TTC549 (cell line): Measurements from ENCODE around the gene ELFN1.

Source experiments
- FAIRE-seq: peaks from 2 replicates; lab custom pipeline; 2012; peaks lifted over from hg19 to GRCh38; lab: Jason Lieb, UNC

ELFN1 gene

DNA sequence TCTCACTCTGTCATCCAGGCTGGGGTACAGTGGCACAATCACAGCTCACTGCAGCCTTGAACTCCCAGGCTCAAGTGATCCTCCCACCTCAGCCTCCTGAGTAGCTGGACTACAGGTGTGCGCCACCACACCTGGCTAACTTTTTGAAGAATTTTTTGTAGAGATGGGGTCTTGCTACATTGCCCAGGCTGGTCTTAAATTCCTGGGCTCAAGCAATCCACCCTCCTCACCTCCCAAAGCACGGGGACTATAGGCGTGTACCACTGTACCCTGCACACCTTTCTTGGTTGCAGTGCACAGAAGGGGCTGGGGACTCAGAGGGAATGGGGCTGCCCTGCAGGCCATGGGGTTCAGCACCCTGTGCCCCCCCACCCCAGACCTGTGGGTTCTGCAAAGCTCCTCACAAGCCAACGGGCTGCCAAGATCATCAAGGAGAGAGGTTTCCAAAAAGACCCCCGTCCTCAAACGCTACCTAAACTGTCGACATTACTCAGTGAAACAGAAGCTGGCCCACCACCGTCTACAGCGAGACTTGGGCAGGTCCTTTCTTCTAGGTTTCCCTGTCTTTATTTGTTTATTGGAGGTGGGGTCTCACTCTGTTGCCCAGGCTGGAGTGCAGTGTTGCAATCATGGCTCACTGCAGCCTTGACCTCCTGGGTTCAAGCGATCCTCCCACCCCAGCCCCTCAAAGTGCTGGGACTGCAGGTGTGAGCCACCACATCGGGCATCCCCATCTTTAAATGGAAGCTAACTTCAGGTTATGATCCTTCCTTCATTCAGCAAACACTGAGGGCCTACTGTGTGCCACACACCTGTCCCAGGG lies 26.6 kb upstream of the ELFN1 start:
- no peak for FAIRE-seq

DNA sequence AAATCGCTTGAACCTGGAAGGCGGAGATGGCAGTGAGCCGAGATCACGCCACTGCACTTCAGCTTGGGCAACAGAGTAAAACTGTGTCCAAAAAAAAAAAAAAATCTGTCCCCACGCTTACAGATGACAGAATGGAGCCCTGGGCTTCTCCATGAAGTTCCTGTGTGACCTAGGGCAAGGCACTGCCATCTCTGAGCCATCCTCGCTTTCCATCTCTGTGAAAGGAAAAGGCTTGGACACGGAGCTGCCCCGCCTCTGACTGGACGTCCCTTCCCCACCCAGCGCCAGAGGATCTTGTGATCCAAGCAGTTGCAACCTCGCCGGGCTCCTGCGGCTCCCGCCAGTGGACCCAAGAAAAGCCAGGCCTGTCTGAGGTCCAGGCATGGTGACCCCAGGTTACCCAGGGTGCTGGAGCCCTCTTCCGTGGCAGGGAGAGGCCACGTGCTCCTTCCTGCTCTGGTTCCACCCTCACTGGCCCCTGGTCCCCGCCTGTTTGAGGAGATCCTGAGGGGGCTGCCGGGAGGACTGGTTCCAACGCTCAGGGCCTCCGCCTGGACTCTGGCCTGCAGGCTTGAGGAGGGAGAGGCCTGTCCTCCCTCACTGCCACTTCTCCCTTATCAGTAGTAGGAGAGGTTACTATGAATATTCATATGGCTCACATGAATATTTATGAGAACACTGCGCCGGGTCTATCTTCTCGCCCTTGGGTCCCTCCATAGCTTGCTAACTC lies 25.6 kb upstream of the ELFN1 start:
- FAIRE-seq = no peak

DNA sequence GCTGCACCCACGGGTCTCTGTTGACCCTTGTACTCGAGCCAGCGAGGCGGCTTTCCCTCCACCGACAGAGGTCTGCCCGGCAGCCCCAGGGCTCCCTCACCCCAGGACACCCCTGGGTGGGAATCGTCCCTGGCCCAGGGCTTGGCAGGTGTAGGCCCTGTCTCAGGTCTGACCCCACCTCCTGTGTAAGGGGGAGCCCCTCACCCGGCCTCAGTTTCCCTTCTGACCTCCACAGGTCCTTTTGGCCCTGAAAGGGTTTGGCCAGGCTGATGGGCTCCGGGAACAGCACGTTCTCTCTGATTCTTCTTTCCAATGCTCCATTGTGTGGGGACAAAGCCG lies 25.0 kb upstream of the ELFN1 start:
- FAIRE-seq = no peak

DNA sequence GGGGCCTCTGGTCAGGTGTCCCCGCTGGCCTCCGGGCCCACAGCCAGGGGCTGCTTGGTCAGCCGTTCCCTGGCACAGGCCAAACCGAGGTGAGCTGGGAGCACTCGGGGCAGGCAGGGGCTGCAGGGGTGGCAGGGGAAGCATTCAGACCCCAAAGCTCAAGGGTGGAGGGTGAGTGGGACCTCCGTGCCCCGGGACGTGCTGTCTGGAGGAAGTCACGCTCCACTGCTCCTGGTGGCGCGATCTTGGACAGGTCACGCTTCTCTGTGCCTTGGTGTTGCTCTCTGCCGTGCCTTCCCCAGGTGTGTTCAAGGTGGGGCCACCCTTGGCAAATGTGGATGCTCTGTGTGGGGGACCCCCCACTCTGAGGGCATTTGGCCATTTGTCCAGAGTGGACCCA lies 24.6 kb upstream of the ELFN1 start:
- FAIRE-seq = no peak

DNA sequence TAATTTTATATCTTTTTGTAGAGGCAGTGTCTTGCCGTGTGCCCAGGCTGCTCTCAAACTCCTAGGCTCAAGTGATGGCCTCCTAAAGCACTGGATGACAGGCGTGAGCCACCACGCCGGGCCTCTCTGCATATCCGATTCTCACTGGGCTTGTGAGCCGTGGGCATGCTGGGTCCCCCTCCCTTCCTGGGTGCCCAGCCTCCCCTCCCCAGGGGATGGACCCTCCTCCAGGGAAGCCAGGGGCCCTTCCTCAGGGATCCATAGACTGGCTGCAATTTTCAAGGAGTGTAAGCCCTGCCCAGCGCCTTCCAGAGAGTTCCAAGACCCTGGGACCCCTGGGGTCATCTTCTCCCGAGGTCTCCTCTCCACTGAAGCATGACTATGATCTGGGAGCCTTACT lies 23.7 kb upstream of the ELFN1 start:
- no peak for FAIRE-seq

DNA sequence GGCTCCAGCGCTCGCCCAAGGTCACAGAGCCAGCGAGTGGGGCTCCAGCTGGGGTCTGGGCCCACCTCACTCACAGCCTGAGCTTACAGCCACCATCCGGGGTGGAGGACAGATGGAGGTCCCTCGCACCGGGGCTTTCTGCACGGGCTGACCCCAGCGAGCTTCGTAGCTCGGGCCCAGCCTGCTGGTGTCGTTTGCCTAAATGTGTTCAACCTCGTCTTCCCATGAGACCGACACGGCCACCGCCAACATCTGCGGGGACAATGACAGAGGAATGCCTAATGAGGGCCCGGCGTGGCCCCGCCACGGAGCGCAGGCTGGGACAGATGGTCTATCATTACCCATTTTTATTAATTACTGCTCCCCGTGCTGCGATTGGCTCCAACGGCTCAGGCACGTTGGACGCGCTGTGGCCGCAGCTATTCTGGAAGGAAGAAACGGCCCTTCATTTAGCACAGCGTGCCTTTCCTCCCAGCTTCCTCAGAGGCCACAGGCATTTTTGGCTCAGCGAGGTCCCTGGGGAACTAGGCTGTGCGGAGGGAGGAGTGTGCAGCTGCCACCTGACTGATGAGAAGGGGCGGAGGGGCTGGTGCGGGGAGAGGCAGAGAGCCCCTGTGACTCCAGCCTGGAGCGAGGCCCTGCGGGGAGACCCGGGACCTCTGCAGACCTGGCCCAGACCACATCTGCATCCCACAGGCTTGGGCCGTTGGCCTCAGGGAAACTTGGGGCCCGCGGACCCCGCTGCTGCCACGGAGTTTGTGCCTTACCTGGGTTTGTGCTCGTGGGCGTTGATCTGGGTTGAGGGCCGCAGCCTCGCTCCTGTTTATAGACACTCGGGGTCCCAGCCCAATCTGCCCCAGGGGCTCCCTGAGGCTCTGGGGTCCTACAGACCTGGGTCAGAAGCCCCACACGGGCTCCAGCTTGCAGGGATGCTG lies 22.9 kb upstream of the ELFN1 start:
- FAIRE-seq = no peak

DNA sequence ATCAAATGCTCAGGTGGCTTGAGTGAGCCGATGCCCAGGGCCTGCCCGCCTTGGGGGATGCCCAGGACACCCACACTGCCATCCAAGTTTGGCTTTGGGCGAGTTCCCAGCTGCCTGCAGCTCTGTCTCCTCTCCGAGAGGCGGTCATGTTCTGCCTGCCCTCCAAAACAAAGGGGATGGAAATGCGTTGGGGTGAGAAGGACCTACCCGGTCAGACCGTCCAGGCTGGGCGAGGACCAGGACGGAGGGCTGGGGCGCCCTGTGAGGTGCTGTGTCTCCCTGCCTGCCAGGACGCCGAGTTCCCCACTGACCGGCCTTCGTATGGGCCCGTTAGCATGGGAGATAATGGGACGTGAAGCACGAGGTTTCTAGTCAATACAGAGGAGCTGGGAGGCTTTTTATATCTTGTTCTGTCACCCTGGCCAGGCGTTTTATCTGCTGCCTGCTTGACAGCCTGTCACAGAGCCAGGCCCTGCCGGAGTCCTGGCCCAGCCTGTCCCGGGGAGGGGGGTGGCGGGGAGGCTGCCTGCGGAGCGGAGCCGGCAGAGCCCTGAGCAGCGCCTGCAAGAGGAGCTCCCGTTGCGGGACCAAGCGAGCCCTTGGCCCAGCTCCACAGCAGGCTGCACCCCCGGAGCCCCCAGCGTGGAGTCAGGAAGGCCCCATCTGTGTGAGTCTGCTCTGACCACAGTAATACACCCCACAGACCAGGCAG lies 22.0 kb upstream of the ELFN1 start:
- no peak for FAIRE-seq

DNA sequence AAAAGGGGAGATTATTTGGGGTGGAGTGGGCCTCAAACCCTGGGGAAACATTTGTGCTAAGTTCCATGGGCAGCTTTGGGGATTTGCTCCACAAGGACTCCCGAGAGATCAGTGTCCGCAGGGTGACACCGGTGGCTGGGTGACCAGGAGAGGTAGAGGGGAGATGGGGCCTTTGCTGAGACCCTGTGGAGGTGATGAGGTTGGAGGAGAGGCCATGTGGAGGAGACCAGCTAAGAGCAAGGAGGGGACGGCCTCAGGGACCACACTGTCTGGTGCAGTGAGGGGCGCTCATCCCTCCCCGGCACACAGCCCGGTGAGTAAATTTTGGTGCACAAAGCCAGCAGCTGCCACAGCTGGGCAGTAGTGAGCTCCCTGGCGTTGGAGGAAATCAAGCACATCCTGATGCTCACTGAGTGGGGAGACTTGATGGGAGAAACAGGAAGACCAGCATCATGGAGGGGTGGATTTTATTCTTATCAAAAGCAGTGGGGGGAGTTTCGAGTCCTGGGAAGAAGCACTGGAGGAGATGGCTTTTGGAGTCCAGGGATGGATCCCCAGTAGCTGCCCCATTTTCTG lies 20.2 kb upstream of the ELFN1 start:
- no peak for FAIRE-seq

DNA sequence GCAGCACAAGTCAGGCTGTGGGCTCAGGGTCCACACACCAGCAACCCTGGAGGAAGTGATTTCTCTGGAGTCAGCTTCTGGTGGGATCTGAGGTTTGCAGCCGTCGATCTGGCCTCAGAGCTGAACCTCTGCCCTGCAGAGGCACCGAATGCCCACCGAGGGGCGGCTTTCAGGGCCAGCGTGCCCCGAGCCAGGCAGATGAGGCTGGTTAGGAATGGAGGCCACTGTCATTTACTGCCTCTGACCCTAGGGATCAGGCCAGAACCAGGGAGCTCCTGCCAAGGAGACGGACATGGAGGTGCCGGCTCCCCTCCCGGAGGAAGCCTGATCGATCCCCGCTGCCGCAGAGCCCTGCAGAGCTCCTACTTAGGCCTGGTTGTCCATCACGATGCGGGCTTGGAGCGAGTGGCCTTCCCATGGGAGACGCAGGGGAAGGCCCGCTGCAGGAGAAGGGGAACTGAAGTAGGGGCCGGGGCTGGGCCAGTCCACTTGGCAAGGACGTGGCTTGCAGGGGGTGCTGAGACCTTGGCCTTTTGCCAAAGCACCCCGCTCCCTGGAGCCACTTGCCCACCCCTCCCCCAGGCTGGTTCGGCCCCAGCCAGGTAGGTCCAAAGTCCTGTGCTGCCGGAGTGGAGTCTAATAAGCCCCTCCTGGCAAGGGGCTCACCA lies 19.6 kb upstream of the ELFN1 start:
- no peak for FAIRE-seq

DNA sequence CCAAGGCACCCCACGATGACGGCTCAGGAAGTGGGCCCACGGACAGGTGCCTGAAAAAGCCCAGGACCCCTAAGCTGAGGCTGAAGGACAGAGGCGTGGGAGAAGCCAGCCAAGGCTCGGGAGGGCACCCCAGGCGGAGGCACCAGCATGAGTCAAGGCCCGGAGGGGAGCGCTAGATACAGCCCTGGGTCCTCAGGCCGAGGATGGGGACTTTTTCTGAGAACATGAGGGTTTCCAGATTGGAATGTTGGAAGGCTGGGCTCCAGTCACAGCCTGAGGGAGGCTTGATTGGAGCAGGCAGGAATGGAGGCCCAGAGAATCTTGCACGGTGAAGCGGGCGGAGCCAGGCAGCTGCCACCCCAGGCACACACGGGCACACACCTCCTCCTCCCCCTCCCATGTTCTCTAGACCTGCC lies 19.0 kb upstream of the ELFN1 start:
- FAIRE-seq = no peak

DNA sequence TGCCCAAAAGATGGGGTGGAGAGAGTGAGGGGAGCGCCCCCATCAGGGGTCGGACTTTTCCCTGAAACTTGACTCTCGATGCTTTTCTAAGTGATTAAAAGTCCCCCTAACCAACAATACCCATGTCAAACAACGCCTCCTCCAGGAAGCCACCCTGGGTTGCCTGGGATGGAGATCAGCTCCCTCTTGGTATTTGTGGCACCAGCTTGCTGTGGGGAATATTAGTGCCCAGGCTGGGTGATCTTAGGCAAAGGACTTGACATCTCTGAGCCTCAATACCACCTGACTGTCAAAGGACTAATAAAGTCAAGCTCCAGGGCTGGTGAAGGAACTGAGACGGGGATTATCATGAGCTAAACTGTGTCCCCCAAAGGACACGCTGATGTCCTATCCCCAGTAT lies 18.2 kb upstream of the ELFN1 start:
- no peak for FAIRE-seq

DNA sequence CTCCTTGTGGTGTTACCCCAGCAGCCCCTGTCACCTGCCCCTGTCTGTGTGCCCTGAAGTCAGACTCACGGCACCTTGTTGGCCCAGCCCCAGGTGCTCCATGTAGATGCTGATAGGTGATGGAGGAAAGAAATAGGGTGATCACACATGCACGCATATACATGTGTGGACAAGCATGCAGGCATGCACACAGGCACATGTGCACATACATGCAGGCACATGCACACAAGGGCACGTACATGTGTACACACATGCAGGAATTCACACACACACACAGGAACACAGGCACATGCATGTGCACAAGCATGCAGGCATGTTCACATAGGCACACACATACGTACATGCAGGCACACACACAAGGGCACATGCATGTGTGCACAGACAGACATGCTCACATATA lies 16.6 kb upstream of the ELFN1 start:
- no peak for FAIRE-seq

DNA sequence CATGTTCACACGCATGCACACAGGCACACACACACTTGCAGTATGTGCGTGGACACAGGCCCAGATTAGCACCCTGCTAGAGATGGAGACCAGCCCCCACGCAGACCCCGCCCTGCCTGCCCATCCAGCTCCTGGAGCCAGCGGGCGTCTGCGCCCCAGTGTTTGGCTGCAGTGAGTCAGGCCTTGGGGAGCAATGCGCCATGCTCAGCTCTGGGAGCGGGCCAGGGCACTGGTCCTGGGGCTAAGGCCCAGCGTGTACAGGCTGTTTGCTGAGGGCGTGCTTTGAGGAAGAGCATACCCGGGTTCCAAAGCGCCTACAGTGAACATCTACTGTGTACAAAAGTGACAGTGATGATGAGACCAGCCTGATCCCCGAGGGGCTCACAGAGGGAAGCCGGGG lies 16.0 kb upstream of the ELFN1 start:
- no peak for FAIRE-seq

DNA sequence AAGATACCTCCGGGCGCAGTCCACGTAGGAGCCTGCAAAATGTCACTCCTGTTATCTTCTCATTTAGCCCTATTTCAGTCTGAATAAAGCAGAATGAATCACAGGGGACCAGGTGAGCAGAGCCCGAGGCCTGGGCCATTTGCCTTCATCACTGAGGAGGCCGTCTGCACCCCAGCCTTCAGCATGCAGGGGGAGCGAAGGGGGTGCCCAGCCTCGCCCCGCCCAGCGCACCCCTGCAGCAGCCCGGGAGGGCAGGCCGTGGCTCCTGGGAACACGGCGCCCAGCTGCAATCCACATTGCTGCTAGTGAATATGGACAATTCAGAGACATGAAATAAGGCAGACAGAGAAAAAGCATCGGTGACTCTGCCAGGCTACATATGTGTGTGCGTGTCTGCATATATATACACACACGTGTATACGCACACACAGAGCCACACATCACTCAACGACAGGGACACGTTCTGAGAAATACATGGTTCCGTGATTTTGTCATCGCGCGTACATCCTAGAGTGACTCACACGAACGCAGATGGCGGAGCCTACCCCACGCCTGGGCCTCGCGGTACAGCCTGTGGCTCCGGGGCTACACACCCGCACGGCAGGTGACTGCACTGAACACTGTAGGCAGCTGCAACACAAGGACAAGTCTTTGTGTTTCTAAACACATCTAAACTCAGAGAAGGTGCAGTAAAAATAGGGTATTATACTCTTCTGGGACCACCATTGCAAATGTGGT lies 15.2 kb upstream of the ELFN1 start:
- no peak for FAIRE-seq

DNA sequence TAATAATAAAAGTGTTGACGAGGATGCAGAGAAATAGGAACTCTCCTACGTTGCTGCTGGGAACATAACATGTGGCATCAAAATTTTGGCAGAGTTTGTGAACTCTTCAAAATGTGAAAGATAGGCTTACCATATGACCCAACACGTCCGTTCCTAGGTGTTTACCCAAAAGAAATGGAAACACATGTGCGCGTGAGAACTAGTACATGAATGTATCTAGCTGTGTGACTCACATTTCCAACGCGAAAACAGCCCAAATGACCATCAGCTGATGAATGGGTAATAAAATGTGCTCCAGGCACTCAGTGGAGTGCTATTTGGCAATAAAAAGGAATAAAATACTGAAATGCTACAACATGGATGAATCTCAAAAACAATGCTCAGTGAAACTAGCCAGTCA lies 10.4 kb upstream of the ELFN1 start:
- no peak for FAIRE-seq

DNA sequence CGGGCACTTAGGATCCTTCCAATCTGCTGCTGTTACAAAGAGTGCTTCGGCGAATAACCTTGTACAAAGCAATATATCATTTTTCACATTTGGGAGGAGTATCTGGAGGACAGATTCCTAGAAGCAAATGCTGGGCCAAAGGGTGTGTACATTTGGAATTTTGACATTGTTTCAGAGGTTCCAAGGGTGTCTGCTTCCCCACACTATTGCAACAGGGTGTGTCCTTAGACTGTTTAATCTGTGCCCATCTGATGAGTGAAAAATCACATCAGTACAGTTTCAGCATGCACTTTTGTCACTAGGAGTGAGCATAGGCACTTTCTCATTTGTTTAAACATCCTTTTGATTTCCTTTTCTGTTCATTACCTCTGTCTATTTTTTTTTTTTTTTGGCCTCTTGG lies 8.6 kb upstream of the ELFN1 start:
- no peak for FAIRE-seq

DNA sequence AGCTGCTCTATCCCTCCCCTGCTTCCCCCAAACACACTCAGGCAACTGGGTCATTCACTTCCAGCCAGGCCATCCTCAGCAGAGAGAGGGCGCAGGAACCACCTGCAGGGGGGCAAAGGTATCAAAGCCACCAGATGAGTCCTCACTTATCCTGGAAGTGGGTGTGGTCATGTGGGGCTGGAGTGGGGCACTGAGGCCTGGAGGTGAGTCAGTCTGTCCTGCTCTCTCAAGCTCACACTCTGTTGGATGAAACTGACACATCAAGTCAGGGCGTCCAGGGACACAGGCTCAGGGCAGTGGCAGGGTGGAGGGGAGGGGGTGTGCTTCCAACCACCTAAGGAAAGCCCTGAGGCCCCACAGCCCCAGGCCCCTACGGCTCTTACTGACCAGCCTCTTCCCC lies 8.0 kb upstream of the ELFN1 start:
- no peak for FAIRE-seq

DNA sequence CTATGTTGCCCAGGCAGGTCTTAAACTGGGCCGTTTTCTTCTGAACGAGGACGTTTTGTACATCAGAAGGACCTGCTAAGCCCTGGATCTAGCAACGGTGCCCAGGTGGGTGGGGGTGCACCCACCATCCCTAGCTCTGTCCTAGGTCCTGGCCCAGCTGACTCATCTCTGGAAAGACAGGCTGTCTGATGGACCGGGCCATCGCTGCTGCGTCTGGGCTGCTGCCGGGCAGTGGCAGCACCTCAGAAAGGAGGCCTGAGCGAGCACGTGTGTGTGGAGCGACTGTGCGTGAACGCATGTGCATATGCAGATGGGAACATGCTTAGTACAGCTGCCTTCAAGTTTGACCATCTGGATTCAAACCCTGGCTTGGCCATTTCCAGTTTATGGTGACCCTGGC lies 7.3 kb upstream of the ELFN1 start:
- FAIRE-seq = no peak

DNA sequence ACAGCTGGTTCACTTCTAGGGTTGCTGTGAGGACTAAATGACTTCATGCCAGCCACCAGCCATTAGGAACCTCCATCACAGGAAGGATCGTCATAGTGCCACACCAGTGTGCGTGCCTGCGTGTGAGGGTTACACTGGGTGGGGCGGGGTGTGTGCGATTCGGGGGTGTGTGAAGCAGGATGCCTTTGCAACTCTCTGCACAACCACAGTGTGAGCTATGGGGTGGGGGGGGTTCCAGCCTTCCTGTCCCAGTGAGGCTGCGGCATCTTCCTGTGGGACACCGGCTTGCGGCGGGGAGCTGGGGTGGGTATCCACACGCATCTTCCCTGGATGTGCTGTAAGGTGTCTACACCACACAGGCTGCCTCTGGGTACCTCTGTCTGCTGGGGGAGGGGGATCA lies 6.9 kb upstream of the ELFN1 start:
- no peak for FAIRE-seq

DNA sequence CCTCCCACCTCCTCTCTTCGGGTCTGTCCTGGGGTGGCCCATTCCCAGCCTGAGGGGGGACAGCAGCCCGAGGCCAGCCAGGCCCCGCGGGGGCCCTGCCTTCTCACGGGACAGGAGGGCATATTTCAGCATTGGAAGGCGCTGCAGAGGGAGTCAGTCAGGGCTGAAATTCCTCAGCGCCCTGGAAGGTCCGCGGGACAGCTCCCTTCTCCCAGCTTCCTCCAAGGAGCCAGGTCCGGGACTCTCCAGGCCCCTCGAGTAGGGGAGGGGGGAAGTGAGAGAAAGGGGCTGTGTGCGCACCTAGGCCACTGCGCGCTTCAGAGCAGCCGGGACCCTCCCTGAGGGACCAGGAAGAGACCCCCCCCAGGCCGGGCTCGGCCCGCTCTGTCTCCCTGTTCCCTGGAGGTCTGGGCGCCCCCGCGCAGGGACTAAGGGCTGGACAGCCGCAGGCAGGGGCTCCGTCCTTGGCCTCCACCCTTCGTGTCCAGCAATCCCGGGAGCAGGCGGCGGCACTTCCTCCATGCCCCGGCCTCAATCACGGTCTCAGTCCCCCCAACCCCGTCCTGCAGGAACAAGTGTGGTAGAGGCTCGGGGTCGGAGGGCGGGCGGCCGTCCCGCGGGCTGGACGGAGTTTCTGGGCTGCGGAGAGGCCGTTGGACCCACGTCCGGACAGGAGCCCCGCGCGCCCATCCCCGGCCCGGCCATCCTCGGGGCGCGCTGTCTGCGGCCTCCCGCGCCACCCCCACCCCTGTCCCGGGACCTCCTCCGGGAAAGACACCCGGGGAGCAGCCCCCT lies 6.0 kb upstream of the ELFN1 start:
- no peak for FAIRE-seq
